Hematopoietic multipotent progenitor cell (in vitro differentiated cells): Measurements from ENCODE around the gene LHFPL3. TPM values are rescaled to one million over a fixed set of nuclear protein-coding genes. Genes with fewer than 3 reads are reported as not detected.
"Not testable (repeated sequence)": the region's sequence is repeated elsewhere in the genome, so short reads cannot be mapped to it uniquely, and the experiment has no call there.

ENCODE experiments used
- DNase-seq, 3 donors: peaks; one replicate each; pipeline ENCODE4 v3.0.0-alpha.2; 2011 to 2015; ENCODE audit warnings: low read depth in 2 of 3, low spot score in 2 of 3
- total RNA-seq: library from RNA; depleted of rRNA; stranded (reverse); fragments of >200 nt; gene quantifications from one replicate; pipeline ENCODE4 v1.2.3, GENCODE V29; 2012

LHFPL3 gene
- total RNA-seq, 1 donor: not detected

- DNase-seq: not testable (repeated sequence)
These were observed 235.0 kb downstream of the LHFPL3 start for GRCh38 chr7:104563350-104563901.

DNA sequence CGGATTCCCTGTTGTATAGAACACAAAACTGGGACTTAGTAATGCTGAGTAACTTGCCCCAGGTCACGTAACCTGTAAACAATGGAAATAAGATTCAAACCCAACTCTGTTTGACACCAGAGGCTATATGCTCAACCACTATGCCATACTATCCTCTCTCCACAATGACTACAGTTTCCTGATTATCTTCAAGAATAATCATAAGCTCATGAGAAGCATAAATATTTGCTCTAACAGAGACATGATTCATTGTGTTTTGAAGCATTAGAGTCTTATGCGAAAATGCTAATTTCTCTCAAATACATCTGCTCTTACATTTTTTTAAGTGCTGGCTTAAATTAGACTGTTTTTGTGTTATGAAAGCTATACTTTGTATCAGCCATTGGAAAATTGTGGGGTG, 241.3 kb downstream of the LHFPL3 start:
- DNase-seq: no peak

DNA sequence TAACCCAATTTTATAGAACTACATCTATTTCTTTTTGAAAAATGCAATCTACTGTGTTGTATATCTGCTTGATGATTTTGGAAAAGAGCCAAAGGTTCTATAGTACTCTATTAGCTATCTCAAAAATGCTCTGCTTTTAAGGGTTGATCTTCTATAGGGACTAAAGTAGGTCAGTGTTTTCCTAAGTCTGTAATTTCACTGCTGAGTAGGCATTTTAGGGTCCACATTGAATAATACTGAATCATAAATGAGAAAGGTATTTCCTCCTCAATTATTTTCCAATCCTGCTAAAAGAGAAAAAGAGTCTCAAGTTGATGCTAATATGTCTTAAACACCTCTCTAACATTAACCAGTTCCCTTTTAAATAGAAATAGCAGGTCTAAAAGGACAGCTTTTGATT, 244.2 kb downstream of the LHFPL3 start:
- no peak for DNase-seq

DNA sequence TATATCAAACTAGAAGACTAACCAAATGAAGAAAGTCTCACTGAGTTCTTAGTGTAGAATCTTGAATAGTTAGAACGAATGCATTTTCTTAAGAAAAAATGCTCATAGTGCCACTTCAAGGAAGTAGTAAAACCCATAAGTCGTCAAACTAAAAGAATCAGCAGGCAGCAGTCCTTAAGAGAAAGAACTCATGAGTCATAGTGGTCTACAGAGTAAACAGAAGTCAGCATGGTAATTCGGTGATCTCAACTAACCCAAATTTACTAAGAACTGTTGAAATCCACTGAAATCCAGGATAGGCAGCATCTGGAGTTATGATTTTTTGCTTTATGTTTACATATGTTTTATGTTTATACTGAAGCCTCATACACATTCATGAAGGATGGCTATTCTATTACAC, 256.2 kb downstream of the LHFPL3 start:
- peak in 2 of 3 donors; percentile 0 to 4 for DNase-seq

- DNase-seq: not testable (repeated sequence)
These were observed 267.2 kb downstream of the LHFPL3 start for GRCh38 chr7:104595591-104595990.

DNA sequence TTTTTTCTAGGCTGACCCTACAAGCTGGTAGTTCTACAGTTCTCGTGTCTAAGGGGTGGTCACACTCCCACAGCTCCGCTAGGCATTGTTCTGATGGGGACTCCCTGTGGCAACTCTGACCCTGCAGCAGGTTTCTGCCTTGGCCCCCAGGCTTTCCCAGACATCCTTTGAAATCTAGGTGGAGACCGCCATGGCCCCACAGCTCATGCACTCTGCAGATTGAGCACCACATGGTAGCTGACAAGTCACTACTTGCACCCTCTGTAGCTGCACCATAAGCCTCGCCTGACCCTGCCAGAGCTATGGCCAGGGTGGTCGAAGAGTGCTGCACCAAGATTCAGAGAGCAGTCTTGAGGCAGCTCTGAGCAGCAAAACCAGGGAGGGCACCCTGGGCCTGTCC, 275.6 kb downstream of the LHFPL3 start:
- no peak for DNase-seq

DNA sequence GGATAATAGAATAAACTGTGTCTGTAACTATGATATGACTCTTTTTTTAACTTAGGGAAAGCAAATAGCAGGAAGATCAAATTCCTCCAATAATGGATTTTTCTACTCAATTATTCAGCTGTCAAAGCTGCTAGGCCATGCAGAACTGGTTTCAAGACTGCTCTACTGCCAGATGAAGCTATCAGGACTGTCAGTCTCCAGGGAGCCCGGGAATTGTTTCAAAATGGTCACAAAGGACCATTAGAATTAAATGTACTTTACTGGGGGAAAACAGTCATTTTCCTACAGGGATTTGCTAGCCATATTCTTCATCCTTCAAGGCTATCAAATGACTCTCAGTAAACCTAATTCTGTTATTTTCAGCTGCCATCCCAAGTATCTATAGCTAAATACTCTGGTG, 276.3 kb downstream of the LHFPL3 start:
- DNase-seq: no peak

DNA sequence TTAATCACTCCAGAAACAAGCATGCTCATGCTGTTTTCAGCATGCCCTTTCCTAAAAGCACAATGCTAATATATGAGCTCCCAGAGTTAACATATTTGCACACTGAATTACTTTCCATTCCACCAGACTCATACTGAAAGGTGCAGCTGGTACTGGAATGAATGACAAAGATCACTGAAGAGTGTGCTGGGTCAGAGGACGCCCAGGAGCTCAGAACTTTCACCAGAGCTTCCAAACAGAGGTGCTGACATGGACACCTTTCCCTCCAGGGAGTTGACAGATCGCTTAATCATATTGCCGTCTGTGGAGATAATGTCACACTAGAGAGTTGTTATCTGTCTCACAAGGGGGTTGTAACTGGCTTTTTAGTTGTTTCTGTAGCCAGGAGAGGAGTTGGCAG, 292.9 kb downstream of the LHFPL3 start:
- no peak for DNase-seq

- DNase-seq: no peak
These were observed 297.6 kb downstream of the LHFPL3 start for GRCh38 chr7:104625956-104626355.

GRCh38 chr7:104627516-104627915, 299.1 kb downstream of the LHFPL3 start:
- DNase-seq: peak in 2 of 3 donors; percentile 25 to 56

- no peak for DNase-seq
These were observed 299.6 kb downstream of the LHFPL3 start for GRCh38 chr7:104628017-104628416.

- DNase-seq: no peak
These were observed 301.0 kb downstream of the LHFPL3 start for GRCh38 chr7:104629408-104629807.

DNA sequence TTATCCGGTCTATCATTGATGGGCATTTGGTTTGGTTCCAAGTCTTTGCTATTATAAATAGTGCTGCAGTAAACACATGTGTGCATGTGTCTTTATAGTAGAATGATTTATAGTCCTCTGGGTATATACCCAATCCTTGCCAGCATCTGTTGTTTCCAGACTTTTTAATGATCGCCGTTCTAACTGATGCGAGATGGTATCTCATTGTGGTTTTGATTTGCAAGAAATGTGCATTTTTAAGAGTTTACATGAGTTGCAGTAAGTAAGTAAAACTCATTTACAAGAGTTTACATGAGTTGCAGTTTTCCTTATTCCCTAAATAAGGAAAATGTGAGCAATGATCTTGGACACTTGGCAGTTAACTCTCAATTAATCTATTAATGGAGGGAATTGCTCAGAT, 312.1 kb downstream of the LHFPL3 start:
- no peak for DNase-seq

GRCh38 chr7:104642560-104642959, 314.2 kb downstream of the LHFPL3 start:
- DNase-seq: no peak

DNA sequence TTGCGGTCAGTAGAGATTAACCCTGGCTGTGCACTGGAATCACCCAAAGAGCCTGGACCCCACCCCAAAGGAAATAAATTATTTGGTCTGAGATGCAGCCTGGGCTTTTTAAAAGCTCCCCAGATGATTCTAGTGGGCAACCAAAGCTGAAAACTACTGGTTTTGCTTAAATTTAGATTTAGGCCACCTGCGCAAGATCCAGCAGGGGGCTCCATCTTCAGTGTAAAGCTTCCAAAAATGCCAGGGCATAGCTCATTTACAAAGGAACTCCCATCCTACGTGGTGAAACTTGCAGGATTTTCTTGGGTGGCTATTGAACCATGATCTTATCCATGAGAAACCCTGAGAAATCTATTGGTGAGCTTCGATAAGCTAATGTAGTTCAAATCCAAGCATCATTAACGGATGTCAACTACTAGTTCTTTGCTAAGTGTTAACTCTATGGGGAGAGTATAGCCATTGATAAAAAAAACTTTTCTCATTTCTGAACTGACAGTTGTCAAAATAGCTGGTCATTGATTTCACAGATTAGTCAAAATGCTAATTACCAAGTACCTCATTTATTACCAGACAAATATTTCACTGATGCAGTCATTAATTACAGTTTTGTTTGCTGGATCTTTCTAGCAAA, 315.3 kb downstream of the LHFPL3 start:
- peak in 2 of 3 donors; percentile 14 to 43 for DNase-seq

GRCh38 chr7:104650991-104651640, 322.7 kb downstream of the LHFPL3 start:
- DNase-seq: peak in 2 of 3 donors; percentile 9 to 55

DNA sequence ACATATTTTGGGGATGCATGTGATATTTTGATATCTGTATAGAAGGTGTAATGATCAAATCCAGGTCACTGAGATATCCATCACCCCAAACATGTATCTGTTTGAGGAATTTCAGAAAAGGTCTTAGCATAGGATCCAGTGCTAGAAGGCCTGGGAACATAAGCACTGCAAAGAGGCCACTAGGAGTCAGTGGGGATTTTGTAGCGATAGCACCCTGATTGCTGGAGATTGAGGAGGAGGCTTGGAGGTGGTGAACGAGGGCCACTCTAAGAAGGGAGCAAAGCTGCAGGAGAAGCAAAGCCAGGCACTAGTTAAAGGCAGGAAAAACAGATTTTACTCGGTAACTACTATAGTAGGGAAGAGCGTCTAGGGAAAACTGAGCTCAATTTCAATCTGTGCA, 324.0 kb downstream of the LHFPL3 start:
- no peak for DNase-seq

- no peak for DNase-seq
These were observed 324.5 kb downstream of the LHFPL3 start for GRCh38 chr7:104652865-104653264.

DNA sequence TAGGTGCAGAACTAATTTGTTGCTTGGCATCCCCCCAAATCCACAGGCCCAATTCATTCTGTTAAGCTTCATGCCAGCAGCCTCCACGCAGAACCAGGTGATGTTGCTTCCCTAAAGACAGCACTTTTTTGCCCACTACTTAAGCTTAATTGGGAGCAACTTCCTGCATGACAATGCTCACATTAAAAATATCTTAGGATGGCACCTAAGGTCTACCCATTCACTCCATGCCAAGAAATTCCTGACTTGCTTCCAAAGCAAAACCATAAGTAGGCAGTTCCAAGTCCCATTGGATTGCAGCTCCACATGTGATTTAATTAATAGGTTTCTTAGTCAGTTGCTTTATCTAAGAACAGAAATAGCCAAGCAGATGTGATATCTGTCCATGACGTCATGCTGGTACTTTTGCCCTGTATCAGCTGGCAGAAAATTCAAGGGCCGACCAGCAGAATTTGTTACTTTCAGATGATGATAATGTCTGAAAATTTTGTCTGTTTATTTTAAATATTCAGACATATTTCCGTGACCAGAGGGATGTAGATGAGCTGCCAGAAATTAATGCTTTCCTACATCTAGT, 325.5 kb downstream of the LHFPL3 start:
- no peak for DNase-seq

GRCh38 chr7:104655592-104655991, 327.2 kb downstream of the LHFPL3 start:
- DNase-seq: no peak

- no peak for DNase-seq
These were observed 328.1 kb downstream of the LHFPL3 start for GRCh38 chr7:104656467-104656866.

GRCh38 chr7:104657134-104657533, 328.7 kb downstream of the LHFPL3 start:
- DNase-seq: no peak
